ENCODE measurements around the gene ARHGAP44.

ARHGAP44 gene

GRCh38 chr17:13030459-13031300 is 241.4 kb downstream of the ARHGAP44 start:
- DNase-seq = peak in 2 of 4 experiments; percentile 11 to 24

GRCh38 chr17:13031718-13032350 is 242.5 kb downstream of the ARHGAP44 start:
- peak; percentile 5 to 20 (median 18) for DNase-seq

- no peak for DNase-seq
Measured at GRCh38 chr17:13035420-13035819, 246.1 kb downstream of the ARHGAP44 start.

GRCh38 chr17:13036751-13037150 is 247.5 kb downstream of the ARHGAP44 start:
- DNase-seq = no peak

GRCh38 chr17:13038931-13039665 is 249.8 kb downstream of the ARHGAP44 start:
- no peak for DNase-seq

Measured in activated CD4-positive, CD25-positive, alpha-beta regulatory T cell (primary cell).